ENCODE measurements around the gene NOTCH3.

NOTCH3 gene

DNA sequence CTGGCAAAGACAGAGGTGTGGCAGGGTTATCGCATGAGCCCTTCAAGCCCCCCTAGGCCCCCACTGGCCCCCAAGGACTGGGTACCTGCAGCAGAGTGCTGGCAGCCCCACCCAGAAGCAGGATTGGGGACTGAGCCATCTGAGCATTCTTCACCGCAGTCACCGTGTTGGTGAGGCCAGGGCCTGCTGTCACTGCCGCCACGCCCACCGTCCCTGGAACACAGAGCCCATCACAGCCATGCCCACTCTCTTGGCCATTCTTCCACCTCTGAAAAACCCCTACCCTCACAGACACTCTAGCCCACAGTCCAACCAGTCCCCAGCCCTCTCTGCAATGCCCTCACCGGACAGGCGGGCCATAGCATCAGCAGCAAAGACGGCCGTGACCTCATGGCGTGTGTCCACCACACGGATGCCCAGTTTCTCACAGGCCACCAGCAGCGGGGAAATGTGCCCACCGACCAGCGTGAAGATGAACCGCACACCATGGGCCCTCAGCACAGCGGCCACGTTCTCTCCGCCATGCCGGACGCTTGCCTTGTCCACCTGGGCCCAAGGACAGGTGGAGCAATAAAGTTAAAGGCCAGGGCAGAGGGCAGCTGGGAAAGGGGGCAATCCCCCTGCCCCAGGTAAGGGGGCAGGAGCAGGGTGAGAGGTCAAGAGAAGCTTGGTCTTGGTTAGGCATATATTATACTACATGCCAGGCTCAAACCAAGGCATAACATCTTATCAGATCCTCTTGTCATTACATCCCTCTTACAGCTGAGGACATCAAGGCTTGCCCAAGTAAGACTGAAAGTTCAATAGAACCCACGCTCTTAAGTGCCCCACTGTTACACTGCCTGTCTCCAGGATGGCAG lies 77.5 kb downstream of the NOTCH3 start:
- no peak for DNase-seq (ENCODE audit: low read depth)

DNA sequence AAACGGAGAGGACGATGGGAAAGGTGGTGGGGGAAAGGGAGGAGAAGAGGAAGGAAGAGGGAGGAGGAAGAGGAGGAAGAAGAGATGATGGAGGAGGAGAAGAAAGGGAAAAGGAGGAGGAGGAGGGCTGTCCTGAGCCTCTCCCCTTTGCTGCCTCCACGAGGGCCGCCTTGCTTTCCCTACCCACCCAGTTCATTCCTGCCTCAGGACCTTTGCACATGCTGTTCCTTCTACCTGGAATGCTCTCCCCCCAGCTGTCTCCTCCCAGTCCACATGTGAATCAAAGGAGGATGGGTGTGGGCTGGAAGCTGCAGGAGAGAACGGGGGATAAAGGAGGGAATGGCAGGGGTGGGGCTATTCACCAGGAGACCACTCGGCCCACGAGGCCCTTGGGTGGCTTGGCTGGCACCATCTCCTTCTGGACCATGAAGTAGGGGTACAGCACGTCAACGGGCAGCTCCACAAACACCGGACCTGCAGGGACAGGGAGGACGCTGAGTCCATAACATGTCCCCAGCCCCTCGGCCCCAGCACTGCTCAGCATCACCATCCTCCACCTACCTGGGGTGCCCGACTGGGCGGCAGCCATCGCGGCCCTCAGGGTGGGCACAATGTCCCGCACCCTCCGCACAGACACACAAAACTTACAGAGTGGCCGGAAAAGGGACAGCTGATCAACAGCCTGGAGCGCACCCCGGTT lies 78.3 kb downstream of the NOTCH3 start:
- DNase-seq (ENCODE audit: low read depth), result no peak

DNA sequence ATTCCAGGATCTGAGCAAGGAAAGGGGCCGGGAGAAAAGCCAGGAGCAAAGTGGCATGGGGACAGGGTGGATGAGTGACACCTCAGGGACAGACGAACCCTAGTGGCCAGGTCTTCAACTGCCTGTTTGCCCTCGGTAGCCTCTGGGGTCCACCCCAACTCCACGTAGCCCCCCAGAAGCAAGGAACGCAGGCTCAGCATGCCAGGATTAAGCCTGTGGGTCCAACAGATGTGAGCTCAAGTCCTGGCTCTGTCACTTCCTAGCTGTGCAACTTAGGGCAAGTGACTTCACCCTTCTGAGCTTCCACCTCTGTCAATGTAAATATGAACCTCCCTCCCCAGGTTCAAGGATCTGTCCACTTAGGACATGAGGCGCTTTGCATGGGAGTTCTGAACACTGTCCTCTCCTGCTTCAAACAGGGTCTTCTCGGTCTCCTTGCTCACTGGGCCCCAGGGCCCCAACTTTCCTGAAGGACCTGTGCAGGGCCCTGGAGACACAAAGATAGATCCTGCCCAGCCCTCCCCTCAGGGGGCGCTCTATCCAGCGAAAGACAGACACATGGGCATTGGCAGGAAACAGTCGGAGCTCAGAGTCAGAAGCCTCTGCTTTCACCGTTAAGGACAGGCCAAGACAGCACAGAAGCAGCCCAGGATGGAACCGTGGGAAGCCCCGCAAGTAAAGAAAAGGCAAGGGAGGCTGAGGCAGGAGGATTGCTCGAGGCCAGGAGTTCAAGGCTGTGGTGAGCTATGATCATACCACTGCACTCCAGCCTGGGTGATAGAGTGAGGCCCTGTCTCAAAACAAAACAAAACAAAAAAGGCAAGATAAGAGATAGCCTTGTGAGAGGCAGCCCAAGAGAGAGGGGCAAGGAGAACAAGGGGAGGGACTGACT lies 80.4 kb downstream of the NOTCH3 start:
- no peak for DNase-seq (ENCODE audit: low read depth)

DNA sequence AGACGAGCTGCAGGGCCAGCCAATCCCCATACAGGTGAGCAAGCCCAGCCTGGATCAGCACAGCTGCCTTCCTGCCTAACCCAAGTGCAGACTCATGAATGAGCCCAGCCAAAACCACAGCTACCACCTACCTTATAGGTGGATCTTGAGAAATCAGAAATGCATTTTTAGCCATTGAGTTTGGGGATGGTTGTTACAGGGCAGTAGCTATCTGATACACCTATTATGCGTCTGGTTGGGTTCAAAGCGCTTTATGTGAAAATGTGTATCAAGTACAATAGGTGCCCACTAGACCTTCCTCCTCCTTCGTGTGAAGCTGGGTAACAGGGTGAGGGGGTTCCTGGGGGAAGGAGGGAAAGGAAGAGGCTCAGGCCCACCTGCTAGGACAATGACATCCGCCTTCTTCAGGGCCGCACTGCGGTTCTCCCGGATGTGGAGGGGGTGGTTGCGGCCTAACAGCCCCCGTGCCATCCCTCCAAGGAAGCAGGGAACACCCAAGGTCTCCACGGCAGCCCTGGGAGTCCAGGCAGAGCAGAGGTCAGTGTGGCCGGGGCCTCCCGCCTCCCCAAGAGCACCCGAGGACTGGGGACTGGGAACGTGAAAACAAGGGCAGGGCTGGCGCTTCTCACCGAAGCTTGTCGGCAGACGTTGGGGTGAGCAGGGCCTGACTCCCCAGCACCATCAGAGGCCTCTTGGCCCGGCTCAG lies 81.9 kb downstream of the NOTCH3 start:
- no peak for DNase-seq (ENCODE audit: low read depth)

DNA sequence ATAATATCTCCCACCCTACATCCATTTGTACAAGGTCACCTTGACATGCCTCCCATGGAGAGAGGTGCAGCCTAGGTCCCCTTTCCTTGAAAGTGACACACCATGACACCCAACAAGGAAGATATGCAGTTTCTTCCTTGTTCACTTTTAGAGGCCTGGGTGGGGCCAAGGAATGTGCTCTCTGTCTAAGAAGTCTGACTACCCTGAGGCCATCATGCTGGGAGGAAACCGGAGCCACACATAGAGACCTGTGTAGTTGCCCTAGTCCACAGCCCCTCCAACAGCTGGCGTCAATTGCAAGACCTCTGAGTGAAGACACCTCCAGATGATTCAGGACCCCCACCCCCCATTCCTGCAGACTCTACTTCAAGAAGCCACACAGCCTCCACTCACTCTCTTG lies 82.5 kb downstream of the NOTCH3 start:
- no peak for DNase-seq (ENCODE audit: low read depth)

DNA sequence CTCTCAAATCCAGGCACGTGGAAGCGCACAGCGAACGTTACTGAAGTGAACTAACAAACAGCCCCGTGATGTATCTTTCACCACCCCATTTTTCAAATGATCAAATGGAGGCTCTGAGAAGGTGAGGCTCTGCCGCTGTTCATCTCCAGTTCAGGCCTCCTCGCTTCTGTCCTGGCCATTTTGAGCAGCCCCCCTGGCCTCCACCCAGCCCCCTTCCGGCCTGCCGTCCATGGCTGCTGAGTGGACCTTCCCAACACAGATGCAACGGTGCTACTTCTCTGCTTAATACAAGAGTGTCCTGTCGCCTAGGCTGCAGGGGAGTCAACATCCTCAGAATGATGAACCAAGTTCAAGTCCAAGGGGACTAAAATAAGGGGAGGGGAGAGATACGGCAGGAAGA lies 83.9 kb downstream of the NOTCH3 start:
- no peak for DNase-seq (ENCODE audit: low read depth)

DNA sequence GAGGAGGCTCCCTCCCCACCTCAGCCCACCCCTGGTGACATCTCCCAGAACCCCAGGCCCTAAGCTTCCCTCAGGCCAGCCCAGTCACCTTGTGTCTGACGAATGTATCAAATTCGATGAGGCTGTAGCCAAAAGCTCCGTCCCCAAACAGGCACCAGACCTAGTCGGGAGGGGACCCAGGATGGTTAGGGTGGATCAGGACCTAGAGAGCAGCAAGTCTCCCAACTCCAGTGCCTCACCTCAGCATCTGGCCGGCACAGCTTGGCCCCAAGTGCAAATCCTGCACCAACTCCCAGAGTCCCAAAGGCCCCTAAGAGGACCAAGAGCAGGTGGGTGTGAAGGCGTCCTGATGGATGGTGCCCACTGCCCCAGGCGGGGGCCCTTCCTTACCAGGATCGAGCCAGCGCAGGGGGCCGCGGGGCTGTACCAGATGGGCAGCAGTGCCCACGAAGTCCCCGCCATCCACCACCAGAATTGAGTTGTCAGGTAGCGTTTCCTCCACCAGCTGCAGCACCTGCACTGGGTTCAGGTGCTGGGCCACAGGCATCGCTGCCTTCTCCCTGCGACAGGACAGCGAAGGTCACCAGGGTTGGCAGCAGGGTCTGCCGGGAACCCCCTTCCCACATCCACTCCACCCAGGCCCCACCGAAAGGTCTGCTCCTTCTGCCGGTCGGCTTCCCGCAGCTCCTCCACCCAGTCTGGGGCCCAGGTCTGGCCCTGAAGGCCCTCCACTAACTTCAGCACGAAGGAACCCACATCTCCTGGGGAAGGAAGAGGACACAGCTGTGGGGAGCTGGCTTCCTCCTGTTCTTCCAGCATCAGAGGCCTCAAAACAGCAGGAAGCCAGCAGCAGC lies 84.8 kb downstream of the NOTCH3 start:
- DNase-seq (ENCODE audit: low read depth), result no peak

DNA sequence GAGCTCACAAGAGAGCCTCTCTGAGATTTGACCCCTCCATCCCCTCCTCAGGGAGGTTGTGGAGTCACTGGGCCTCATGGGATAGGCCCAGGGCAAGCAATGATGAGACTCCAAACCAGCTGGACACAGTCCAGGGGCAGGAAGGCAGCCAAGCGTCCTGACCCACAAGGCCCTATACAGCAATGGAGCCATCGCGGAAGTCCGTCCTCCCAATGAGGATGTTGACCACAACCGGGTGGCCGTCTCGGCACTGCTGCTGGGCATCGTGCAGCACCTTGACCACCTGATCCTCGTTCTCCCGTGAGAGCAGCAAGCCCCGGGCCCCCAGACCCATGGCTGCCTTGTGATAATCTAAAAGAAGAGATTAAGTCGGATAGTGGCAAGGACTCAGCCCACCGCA lies 85.7 kb downstream of the NOTCH3 start:
- DNase-seq (ENCODE audit: low read depth), result no peak

DNA sequence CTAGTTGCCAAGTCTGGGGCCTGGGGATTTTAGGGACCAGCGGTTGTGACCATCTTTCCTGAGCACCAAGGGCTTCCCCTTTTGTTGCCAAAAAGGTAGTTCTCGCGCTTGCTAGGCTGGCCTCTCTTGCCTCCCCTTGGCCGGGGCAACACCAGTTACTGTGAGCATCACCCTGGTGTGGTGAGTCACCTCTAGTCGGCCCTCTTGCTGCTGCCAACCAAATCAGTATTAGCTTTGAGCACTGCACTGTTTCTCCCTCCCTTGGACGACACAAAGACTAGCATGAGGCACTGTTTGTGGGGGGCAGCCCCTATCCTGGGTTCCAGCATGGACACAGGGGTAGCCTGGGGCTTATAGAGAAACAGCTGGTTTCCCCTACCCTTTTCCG lies 86.6 kb downstream of the NOTCH3 start:
- DNase-seq (ENCODE audit: low read depth), result peak; percentile 55

DNA sequence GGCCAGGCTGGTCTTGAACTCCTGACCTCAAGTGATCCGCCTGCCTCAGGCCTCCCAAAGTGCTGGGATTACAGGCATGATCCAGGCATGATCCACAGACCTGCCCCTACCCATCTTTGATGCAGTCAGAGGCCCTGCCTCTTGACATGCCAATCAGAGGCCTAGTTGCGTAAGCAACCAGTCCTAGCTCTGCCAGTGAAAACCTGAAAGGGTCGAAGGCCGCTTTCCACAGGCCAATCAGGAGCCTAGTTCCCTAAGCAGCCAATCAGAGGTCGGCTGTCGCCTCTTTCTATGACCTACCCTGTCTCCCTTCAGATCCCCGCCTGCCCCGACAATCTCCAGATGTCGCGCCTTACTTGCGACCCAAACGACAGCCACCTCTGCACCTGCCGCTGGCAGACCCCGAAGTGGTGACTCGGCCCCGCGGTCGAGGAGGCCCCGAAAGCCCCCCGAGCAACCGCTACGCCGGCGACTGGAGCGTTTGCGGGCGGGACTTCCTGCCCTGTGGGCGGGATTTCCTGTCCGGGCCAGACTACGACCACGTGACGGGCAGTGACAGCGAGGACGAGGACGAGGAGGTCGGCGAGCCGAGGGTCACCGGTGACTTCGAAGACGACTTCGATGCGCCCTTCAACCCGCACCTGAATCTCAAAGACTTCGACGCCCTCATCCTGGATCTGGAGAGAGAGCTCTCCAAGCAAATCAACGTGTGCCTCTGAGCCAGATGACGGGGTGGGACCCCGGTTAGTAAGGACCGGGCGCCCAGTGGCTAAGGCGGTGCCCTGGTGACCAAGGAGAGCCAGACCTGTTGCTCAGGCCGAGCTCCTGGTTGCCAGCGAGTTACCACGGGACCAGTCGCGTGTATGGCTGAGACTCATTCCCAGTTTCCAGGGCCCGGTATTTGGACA lies 87.3 kb downstream of the NOTCH3 start:
- DNase-seq (ENCODE audit: low read depth), result peak; percentile 52

DNA sequence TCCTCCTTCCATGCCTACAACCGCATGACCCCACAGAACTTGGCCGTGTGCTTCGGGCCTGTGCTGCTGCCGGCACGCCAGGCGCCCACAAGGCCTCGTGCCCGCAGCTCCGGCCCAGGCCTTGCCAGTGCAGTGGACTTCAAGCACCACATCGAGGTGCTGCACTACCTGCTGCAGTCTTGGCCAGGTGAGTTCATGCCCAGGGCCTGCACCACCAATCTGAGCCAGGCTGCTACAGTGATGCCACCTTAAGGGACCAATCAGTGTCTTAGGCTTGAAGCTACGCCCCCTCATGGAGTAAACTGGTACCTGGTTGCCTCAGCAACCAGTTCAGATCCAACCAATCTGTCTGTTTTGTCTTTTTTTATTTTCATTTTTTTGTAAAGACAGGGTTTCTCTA lies 88.4 kb downstream of the NOTCH3 start:
- DNase-seq (ENCODE audit: low read depth), result peak; percentile 34

DNA sequence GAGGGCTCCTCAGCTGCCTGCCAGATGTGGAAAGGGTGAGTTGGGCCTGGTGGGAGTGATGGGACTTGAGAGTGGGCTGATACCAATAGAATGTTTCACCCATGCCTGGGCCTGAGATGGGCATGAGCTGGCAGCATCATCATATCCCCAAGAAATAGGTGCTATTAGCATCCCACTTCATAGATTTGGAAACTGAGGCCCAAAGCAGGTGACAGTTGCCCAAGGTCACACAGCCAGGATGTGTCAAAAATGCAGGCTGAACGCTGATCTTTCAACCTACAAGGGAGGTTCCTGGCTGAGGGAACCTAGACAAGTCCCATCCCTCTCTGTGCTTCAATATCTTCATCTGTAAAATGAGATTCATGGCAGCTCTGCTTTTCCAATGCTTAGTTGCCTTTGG lies 89.0 kb downstream of the NOTCH3 start:
- no peak for DNase-seq (ENCODE audit: low read depth)

DNA sequence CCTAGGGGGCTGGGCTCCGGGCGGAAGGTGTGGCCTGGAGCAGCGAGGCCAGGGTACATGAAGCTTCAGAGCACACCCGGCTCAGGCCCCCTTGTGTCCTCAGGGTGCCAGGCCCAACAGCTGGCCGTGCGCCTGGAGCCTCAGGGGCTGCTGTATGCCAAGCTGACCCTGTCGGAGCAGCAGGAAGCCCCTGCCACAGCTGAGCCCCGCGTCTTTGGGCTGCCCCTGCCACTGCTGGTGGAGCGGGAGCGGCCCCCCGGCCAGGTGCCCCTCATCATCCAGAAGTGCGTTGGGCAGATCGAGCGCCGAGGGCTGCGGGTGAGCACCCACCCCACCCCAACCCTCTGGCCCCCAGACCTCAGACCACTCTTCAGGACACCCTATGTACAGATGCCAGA lies 90.4 kb downstream of the NOTCH3 start:
- no peak for DNase-seq (ENCODE audit: low read depth)

DNA sequence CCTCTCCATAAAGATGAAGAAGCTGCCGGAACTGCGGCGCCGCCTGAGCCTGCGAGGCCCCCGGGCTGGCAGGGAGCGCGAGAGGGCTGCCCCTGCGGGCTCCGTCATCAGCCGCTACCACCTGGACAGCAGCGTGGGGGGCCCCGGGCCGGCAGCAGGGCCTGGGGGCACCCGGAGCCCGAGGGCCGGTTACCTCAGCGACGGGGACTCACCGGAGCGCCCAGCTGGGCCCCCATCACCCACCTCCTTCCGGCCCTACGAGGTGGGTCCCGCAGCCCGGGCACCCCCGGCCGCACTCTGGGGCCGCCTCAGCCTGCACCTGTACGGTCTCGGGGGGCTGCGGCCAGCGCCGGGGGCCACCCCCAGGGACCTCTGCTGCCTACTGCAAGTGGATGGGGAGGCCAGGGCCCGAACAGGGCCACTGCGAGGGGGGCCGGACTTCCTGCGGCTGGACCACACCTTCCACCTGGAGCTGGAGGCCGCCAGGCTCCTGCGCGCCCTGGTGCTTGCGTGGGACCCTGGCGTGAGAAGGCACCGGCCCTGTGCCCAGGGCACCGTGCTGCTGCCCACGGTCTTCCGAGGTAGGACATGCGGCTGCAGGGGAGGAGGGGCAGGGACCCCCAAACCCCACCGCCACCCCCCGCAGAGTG lies 90.9 kb downstream of the NOTCH3 start:
- no peak for DNase-seq (ENCODE audit: low read depth)
